IMR-90 (cell line): ENCODE measurements around the gene HES4. TPM values are rescaled to one million over a fixed set of nuclear protein-coding genes. Genes with fewer than 3 reads are reported as not detected.

ENCODE experiments used
- ATAC-seq: fragments of 200-7000 bp; cut with Tn5 transposase; 2 replicates; pipeline ENCODE4 v1.9.1; 2020; ENCODE audit warnings: low read depth, mild to moderate bottlenecking, moderate library complexity
- BruUV-seq: library from RNA; stranded (reverse); fragments of 400-500 nt; replicated peaks from 2 replicates; lab custom pipeline; 2021; lab: Mats Ljungman, UMichigan
- CTCF ChIA-PET: fragments of 300-600 bp; formaldehyde crosslinking; extraction: SDS; loops from one replicate; lab custom pipeline; 2021; ENCODE audit warnings: antibody characterized with exemption; lab: Yijun Ruan, JAX
- POLR2A ChIA-PET: fragments of 300-600 bp; sonication (Branson Sonifier 250); formaldehyde crosslinking; loops from one replicate; lab custom pipeline; 2022; ENCODE audit warnings: antibody characterized with exemption; ENCODE audit not compliant: unreplicated experiment; lab: Charles Lee
- DNase-seq: peaks from one replicate; pipeline ENCODE4 v3.0.0; 2013
- H2AFZ ChIP-seq: replicated peaks from 2 replicates; pipeline ENCODE3; 2013; ENCODE audit warnings: low read length, mild to moderate bottlenecking; ENCODE audit not compliant: poor library complexity
- H2AK5ac ChIP-seq: 2 replicates; pipeline ENCODE4 v1.6.1; 2013; ENCODE audit warnings: low read depth, low read length, inconsistent platforms
- H2AK9ac ChIP-seq: replicated peaks from 2 replicates; pipeline ENCODE3; 2013; ENCODE audit warnings: mild to moderate bottlenecking, low read depth, low read length, moderate library complexity; ENCODE audit not compliant: poor library complexity
- H2BK120ac ChIP-seq: 2 replicates; pipeline ENCODE4 v1.6.1; 2013; ENCODE audit warnings: low read depth, low read length, inconsistent platforms
- H2BK15ac ChIP-seq: 3 replicates; pipeline ENCODE4 v1.6.1; 2013; ENCODE audit warnings: low read depth, low read length, inconsistent platforms
- H2BK20ac ChIP-seq: 2 replicates; pipeline ENCODE4 v1.6.1; 2013; ENCODE audit warnings: low read depth, mild to moderate bottlenecking, inconsistent platforms, low read length, moderate library complexity
- H2BK5ac ChIP-seq: 2 replicates; pipeline ENCODE4 v1.6.1; 2013; ENCODE audit warnings: mild to moderate bottlenecking, low read depth, low read length, inconsistent platforms; ENCODE audit not compliant: poor library complexity, severe bottlenecking
- H3K14ac ChIP-seq: replicated peaks from 2 replicates; pipeline ENCODE4 v1.6.1; 2013; ENCODE audit warnings: low read depth, low read length, inconsistent platforms
- H3K18ac ChIP-seq: 2 replicates; pipeline ENCODE4 v1.6.1; 2013; ENCODE audit warnings: low read depth, low read length, control low read depth
- H3K23ac ChIP-seq: 2 replicates; pipeline ENCODE4 v1.6.1; 2013; ENCODE audit warnings: low read depth, low read length, inconsistent platforms
- H3K27ac ChIP-seq: 2 replicates; pipeline ENCODE4 v1.5.1; 2013; ENCODE audit warnings: mild to moderate bottlenecking, control low read depth, low read length; ENCODE audit not compliant: insufficient read depth
- H3K27me3 ChIP-seq: 2 replicates; pipeline ENCODE4 v1.6.1; 2013; ENCODE audit warnings: low read length; ENCODE audit not compliant: control insufficient read depth, insufficient read depth
- H3K36me3 ChIP-seq: 2 replicates; pipeline ENCODE4 v1.6.1; 2013; ENCODE audit warnings: low read length, mixed read lengths; ENCODE audit not compliant: control insufficient read depth, insufficient read depth
- H3K4ac ChIP-seq: 2 replicates; pipeline ENCODE4 v1.6.1; 2013; ENCODE audit warnings: low read depth, low read length, inconsistent platforms
- H3K4me1 ChIP-seq: 2 replicates; pipeline ENCODE4 v1.6.1; 2013; ENCODE audit warnings: low read length, mixed read lengths; ENCODE audit not compliant: control insufficient read depth, insufficient read depth
- H3K4me2 ChIP-seq: 2 replicates; pipeline ENCODE4 v1.6.1; 2013; ENCODE audit warnings: low read depth, mild to moderate bottlenecking, control low read depth, low read length, moderate library complexity
- H3K4me3 ChIP-seq: 2 replicates; pipeline ENCODE4 v1.5.1; 2013; ENCODE audit warnings: low read depth, mild to moderate bottlenecking, control low read depth, low read length, moderate library complexity; ENCODE audit not compliant: insufficient read depth
- H3K56ac ChIP-seq: 2 replicates; pipeline ENCODE4 v1.6.1; 2013; ENCODE audit warnings: low read length, inconsistent platforms; ENCODE audit not compliant: insufficient read depth; ENCODE audit errors: extremely low read depth
- H3K79me1 ChIP-seq, 2 experiments: 2 replicates each; pipeline ENCODE4 v1.6.1; 2013; ENCODE audit warnings: low read length in 2 of 2, inconsistent platforms in 1 of 2, low read depth in 1 of 2
- H3K9ac ChIP-seq: 2 replicates; pipeline ENCODE4 v1.6.1; 2013; ENCODE audit warnings: low read depth, low read length, control low read depth
- H3K9me1 ChIP-seq: 2 replicates; pipeline ENCODE4 v1.6.1; 2013; ENCODE audit warnings: low read length, inconsistent platforms; ENCODE audit not compliant: insufficient read depth
- H3K9me3 ChIP-seq: 2 replicates; pipeline ENCODE4 v1.6.1; 2013; ENCODE audit warnings: low read length; ENCODE audit not compliant: control insufficient read depth, insufficient read depth
- H4K20me1 ChIP-seq: 2 replicates; pipeline ENCODE4 v1.6.1; 2013; ENCODE audit warnings: low read length, inconsistent platforms; ENCODE audit not compliant: insufficient read depth
- H4K5ac ChIP-seq: 2 replicates; pipeline ENCODE4 v1.6.1; 2013; ENCODE audit warnings: mild to moderate bottlenecking, low read depth, low read length, control low read depth
- H4K8ac ChIP-seq, 2 experiments: 2 replicates each; pipeline ENCODE4 v1.6.1; 2013; ENCODE audit warnings: low read depth in 2 of 2, low read length in 2 of 2, control low read depth in 1 of 2, inconsistent platforms in 1 of 2
- H4K91ac ChIP-seq: 2 replicates; pipeline ENCODE4 v1.6.1; 2013; ENCODE audit warnings: low read depth, low read length, inconsistent platforms; ENCODE audit not compliant: insufficient read depth
- BHLHE40 ChIP-seq: fragments of 150-350 bp; IDR thresholded peaks from 2 replicates; pipeline ENCODE4 v1.6.1; 2016; ENCODE audit warnings: mild to moderate bottlenecking, low read depth, low read length
- CEBPB ChIP-seq: IDR thresholded peaks from 2 replicates; pipeline ENCODE4 v1.6.1; 2012; ENCODE audit warnings: low read depth, low read length, improper control_type of control experiment
- CHD1 ChIP-seq: IDR thresholded peaks from 2 replicates; pipeline ENCODE4 v1.6.1; 2012; ENCODE audit warnings: low read depth, low read length, improper control_type of control experiment
- FOS ChIP-seq: fragments of 150-350 bp; IDR thresholded peaks from 2 replicates; pipeline ENCODE4 v1.6.1; 2016; ENCODE audit warnings: low read depth, low read length
- MAFK ChIP-seq: IDR thresholded peaks from 2 replicates; pipeline ENCODE4 v1.6.1; 2012; ENCODE audit warnings: low read depth, low read length, improper control_type of control experiment
- MAZ ChIP-seq: IDR thresholded peaks from 2 replicates; pipeline ENCODE4 v1.6.1; 2012; ENCODE audit warnings: low read depth, mild to moderate bottlenecking, low read length, improper control_type of control experiment, moderate library complexity, borderline replicate concordance
- MXI1 ChIP-seq: IDR thresholded peaks from 2 replicates; pipeline ENCODE4 v1.6.1; 2012; ENCODE audit warnings: low read depth, mild to moderate bottlenecking, low read length, moderate library complexity, borderline replicate concordance
- NFE2L2 ChIP-seq: fragments of 150-350 bp; IDR thresholded peaks from 2 replicates; pipeline ENCODE4 v1.6.1; 2016; ENCODE audit warnings: low read depth, mild to moderate bottlenecking, low read length
- POLR2A ChIP-seq: IDR thresholded peaks from 2 replicates; pipeline ENCODE4 v1.6.1; 2012; ENCODE audit warnings: mild to moderate bottlenecking, low read depth, low read length
- RAD21 ChIP-seq: IDR thresholded peaks from 2 replicates; pipeline ENCODE4 v1.6.1; 2012; ENCODE audit warnings: low read length, improper control_type of control experiment
- RCOR1 ChIP-seq: IDR thresholded peaks from 2 replicates; pipeline ENCODE4 v1.6.1; 2012; ENCODE audit warnings: mild to moderate bottlenecking, low read length, improper control_type of control experiment; ENCODE audit not compliant: insufficient replicate concordance
- RFX5 ChIP-seq: IDR thresholded peaks from 2 replicates; pipeline ENCODE4 v1.8.0; 2012; ENCODE audit warnings: low read depth, mild to moderate bottlenecking, low read length, moderate library complexity
- SMC3 ChIP-seq: fragments of 150-350 bp; IDR thresholded peaks from 2 replicates; pipeline ENCODE4 v1.6.1; 2016; ENCODE audit warnings: low read depth, mild to moderate bottlenecking, antibody characterized with exemption, low read length, moderate library complexity
- WGBS, 2 experiments: methylation state at CpG; one replicate each; pipeline versions ENCODE4 v1.1.5 to v1.1.7; 2013; ENCODE audit warnings: missing lambda C conversion rate in 2 of 2; ENCODE audit not compliant: insufficient read length in 1 of 2; ENCODE audit errors: extremely low coverage in 2 of 2; 5-methylcytosine and 5-hydroxymethylcytosine counted together
- dilution Hi-C: fragments of 300-500 bp; cut with HindIII; formaldehyde crosslinking; loops from one replicate; pipeline ENCODE4 v1.14.3; 2018; ENCODE audit warnings: low sequenced_read_pairs; ENCODE audit not compliant: unreplicated experiment
- in situ Hi-C: fragments of 300-500 bp; cut with MboI; formaldehyde crosslinking; loops from 3 replicates; pipeline ENCODE4 v1.14.3; 2019; ENCODE audit warnings: low sequenced_read_pairs, inconsistent platforms, mixed read lengths
- intact Hi-C: fragments of 100-400 bp; cut with micrococcal nuclease; formaldehyde crosslinking; loops from 2 replicates; pipeline ENCODE4 v1.10.0; 2022
- polyA plus RNA-seq, 3 experiments: library from polyadenylated mRNA; depleted of rRNA; stranded (reverse); fragments of >200 nt; gene quantifications; 2 replicates each; pipeline ENCODE4 v1.2.3, GENCODE V29; 2012; ENCODE audit warnings: low replicate concordance in 1 of 3
- total RNA-seq: library from RNA; depleted of rRNA; stranded (reverse); fragments of >200 nt; gene quantifications from 2 replicates; pipeline ENCODE4 v1.2.3, GENCODE V29; 2012
- TF ChIP-seq, protein P1 (sequence below): conservative IDR thresholded peaks from 2 replicates; pipeline ENCODE4 v1.5.1; 2012; ENCODE audit warnings: mild to moderate bottlenecking, low read depth, low read length, improper control_type of control experiment
- TF ChIP-seq, protein P2 (sequence below): fragments of 150-350 bp; IDR thresholded peaks from 2 replicates; pipeline ENCODE4 v1.6.1; 2017; ENCODE audit warnings: mild to moderate bottlenecking, antibody characterized with exemption, low read length, low read depth
- TF ChIP-seq, protein P3 (sequence below): fragments of 150-350 bp; IDR thresholded peaks from 2 replicates; pipeline ENCODE4 v1.6.1; 2016; ENCODE audit warnings: low read depth, mild to moderate bottlenecking, low read length, moderate library complexity, borderline replicate concordance

Gene HES4
- total and polyA plus RNA-seq, 2 of the 4 experiments (the other 2 are of a cell fraction) = 1.4 to 11.7 TPM

DNA sequence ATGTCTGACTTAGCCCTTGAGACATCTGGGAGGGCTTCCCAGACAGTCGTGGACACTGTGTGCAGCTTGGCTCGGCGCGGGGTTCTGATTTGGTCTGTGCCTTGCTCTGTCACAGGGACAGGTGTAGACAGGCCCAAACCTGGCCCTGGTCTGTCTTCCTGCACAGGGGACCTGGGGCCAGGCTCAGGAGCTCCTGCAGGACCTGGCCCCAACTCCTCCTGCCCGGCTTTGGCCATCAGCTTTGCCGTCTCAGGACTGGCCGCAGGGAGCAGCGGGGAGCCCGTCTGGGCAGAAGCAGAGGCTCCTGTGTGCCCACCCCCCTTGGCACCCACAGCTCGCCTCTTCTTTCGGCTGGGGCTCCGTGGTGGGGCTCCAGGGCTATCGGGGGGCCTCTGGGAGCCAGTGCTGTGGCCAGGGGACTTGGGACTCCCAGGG lies 19.7 kb downstream of the HES4 start:
- in situ Hi-C loops (no loop called here), intact Hi-C loops (loop anchor here (5.0 kb wide), 1 partner anchor 252 kb away; the partner anchor contains the start of genes B3GALT6 and SDF4), dilution Hi-C loops (no loop called here)
- Histone ChIP-seq H2BK15ac (no peak overlapping the region), H2BK120ac (no peak overlapping the region), H3K4ac (no peak overlapping the region), H3K27me3 (peaks cover 5% of the 10 kb centered on the region; the same call in 1 of the 2 replicates), H3K36me3 (no peaks in the 10 kb centered on the region), H2AK9ac (peak overlapping the region; percentile 24), H3K27ac (no peak overlapping the region), H3K56ac (no peak overlapping the region), H3K9me1 (no peaks in the 10 kb centered on the region), H3K14ac (no peak overlapping the region), H2AK5ac (no peak overlapping the region), H4K8ac (no peak overlapping the region), H3K18ac (no peak overlapping the region), H2BK5ac (no peak overlapping the region), H3K23ac (no peak overlapping the region), H3K4me3 (no peak overlapping the region), H3K4me1 (0 out of 2 replicates have a peak, but pooled peaks cover 2% of the 10 kb centered on the region), H3K79me1 (no peaks in the 10 kb centered on the region), H2BK20ac (no peak overlapping the region), H4K5ac (no peak overlapping the region), H3K4me2 (no peak overlapping the region), H4K20me1 (no peaks in the 10 kb centered on the region; the same call in 1 of the 2 replicates), H2AFZ (no peak overlapping the region), H3K9me3 (no peaks in the 10 kb centered on the region), H3K9ac (no peak overlapping the region), H4K91ac (no peak overlapping the region)
- ChIA-PET CTCF (interaction anchor here (1.2 kb wide), 1 partner anchor 84 kb away, joined by 3 read pairs; no protein-coding TSS in a partner anchor), POLR2A (no interaction called here)
- 70% methylated on average over 9 of the region's 13 CpGs; no CpG with 5 or more reads in 1 of the 2 experiments for WGBS, 2 experiments
- no peak for TF ChIP-seq POLR2A
- no peak for TF ChIP-seq NFE2L2
- TF ChIP-seq CHD1 = no peak
- TF ChIP-seq MAFK = no peak
- no peak for TF ChIP-seq RCOR1
- TF ChIP-seq MXI1 = no peak
- TF ChIP-seq, protein P1, sequence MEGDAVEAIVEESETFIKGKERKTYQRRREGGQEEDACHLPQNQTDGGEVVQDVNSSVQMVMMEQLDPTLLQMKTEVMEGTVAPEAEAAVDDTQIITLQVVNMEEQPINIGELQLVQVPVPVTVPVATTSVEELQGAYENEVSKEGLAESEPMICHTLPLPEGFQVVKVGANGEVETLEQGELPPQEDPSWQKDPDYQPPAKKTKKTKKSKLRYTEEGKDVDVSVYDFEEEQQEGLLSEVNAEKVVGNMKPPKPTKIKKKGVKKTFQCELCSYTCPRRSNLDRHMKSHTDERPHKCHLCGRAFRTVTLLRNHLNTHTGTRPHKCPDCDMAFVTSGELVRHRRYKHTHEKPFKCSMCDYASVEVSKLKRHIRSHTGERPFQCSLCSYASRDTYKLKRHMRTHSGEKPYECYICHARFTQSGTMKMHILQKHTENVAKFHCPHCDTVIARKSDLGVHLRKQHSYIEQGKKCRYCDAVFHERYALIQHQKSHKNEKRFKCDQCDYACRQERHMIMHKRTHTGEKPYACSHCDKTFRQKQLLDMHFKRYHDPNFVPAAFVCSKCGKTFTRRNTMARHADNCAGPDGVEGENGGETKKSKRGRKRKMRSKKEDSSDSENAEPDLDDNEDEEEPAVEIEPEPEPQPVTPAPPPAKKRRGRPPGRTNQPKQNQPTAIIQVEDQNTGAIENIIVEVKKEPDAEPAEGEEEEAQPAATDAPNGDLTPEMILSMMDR = no peak
- no peak for TF ChIP-seq MAZ
- TF ChIP-seq RFX5 = no peak
- TF ChIP-seq, protein P2, sequence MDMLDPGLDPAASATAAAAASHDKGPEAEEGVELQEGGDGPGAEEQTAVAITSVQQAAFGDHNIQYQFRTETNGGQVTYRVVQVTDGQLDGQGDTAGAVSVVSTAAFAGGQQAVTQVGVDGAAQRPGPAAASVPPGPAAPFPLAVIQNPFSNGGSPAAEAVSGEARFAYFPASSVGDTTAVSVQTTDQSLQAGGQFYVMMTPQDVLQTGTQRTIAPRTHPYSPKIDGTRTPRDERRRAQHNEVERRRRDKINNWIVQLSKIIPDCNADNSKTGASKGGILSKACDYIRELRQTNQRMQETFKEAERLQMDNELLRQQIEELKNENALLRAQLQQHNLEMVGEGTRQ = no peak
- no peak for TF ChIP-seq CEBPB
- no peak for TF ChIP-seq FOS
- no peak for TF ChIP-seq SMC3
- TF ChIP-seq BHLHE40 = no peak
- TF ChIP-seq RAD21 = no peak
- TF ChIP-seq, protein P3, sequence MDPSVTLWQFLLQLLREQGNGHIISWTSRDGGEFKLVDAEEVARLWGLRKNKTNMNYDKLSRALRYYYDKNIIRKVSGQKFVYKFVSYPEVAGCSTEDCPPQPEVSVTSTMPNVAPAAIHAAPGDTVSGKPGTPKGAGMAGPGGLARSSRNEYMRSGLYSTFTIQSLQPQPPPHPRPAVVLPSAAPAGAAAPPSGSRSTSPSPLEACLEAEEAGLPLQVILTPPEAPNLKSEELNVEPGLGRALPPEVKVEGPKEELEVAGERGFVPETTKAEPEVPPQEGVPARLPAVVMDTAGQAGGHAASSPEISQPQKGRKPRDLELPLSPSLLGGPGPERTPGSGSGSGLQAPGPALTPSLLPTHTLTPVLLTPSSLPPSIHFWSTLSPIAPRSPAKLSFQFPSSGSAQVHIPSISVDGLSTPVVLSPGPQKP = no peak
- no TSS peak for BruUV-seq
- ATAC-seq = no peak
- DNase-seq = no peak
